Endothelial cell of umbilical vein (primary cell): ENCODE measurements around the gene RAB5IF.

Source experiments
- CTCF ChIP-seq, 2 donors: IDR thresholded peaks; 1 replicate in 1 of 2; 2 replicates in 1 of 2; pipeline ENCODE4 v1.5.1; 2011; ENCODE audit warnings: low read length in 2 of 2, mild to moderate bottlenecking in 2 of 2, moderate library complexity in 2 of 2, control low read depth in 1 of 2, inconsistent platforms in 1 of 2, low read depth in 1 of 2; ENCODE audit not compliant: insufficient read depth in 1 of 2; ENCODE audit errors: extremely low read depth in 1 of 2
- EZH2 ChIP-seq: IDR thresholded peaks from 2 replicates; pipeline ENCODE4 v1.6.1; 2012; ENCODE audit warnings: borderline replicate concordance, low read depth, mild to moderate bottlenecking, moderate library complexity, low read length, inconsistent platforms; ENCODE audit not compliant: severe bottlenecking
- FOS ChIP-seq: IDR thresholded peaks from 2 replicates; pipeline ENCODE4 v1.6.1; 2011; ENCODE audit warnings: mild to moderate bottlenecking, low read length, moderate library complexity, borderline replicate concordance; ENCODE audit not compliant: insufficient read depth
- JUN ChIP-seq: IDR thresholded peaks from 2 replicates; pipeline ENCODE4 v1.6.1; 2011; ENCODE audit warnings: borderline replicate concordance, low read depth; ENCODE audit not compliant: insufficient read length, insufficient read depth
- MAX ChIP-seq: IDR thresholded peaks from 2 replicates; pipeline ENCODE4 v1.6.1; 2011; ENCODE audit not compliant: insufficient read depth, insufficient read length
- MYC ChIP-seq: IDR thresholded peaks from one replicate; pipeline ENCODE4 v1.6.1; 2011; ENCODE audit warnings: mild to moderate bottlenecking, low read depth, low read length
- POLR2A ChIP-seq: IDR thresholded peaks from 2 replicates; pipeline ENCODE4 v1.6.1; 2012; ENCODE audit warnings: low read depth, mild to moderate bottlenecking, control low read depth, low read length
- POLR2AphosphoS5 ChIP-seq: IDR thresholded peaks from 2 replicates; pipeline ENCODE4 v1.6.1; 2012; ENCODE audit warnings: low read depth, mild to moderate bottlenecking, control low read depth, low read length, moderate library complexity; ENCODE audit not compliant: insufficient read depth

GRCh38 chr20:36606158-36607066 is 833 bp downstream of the RAB5IF start:
- no peak for TF ChIP-seq CTCF (IDR thresholded peaks at IDR 0.05; ENCODE audit: extremely low read depth in 1 of 2, insufficient read depth in 1 of 2, low read depth in 1 of 2, low read length in 2 of 2)
- no peak for TF ChIP-seq POLR2A
- TF ChIP-seq MYC: no peak
- TF ChIP-seq MAX: no peak
- TF ChIP-seq POLR2AphosphoS5: no peak
- no peak for TF ChIP-seq JUN
- TF ChIP-seq EZH2: no peak
- TF ChIP-seq FOS: no peak
